Measurements from ENCODE around the gene CFAP100. TPM values are rescaled to one million over a fixed set of nuclear protein-coding genes. Genes with fewer than 3 reads are reported as not detected.

Gene CFAP100
- total RNA-seq, 1 experiment from 2014 or later: not detected

DNA sequence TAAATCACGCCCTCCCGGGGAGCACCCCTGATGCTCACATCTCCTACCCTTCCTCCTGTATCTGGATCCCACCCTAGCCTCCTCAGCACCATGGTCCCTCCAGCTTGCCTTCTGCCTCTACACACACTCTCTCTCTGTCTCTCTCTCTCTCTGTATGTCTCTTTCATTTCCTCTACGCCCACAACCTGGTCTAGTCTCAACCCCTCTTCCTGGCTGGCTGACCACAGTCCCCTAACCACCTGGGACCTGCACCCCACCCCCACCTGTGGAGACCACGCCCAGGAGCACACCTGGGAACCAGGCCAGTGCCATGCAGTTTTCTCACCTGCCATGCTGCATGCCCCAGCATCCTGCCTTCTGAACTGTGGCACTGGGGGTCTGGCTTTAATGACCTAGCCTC lies 4.0 kb upstream of the CFAP100 start:
- Histone ChIP-seq H3K9me3 (no peaks in the 10 kb centered on the region), H3K4me3 (no peak overlapping the region), H3K36me3 (no peaks in the 10 kb centered on the region), H3K27me3 (peaks cover 3% of the 10 kb centered on the region)
- no peak for DNase-seq

DNA sequence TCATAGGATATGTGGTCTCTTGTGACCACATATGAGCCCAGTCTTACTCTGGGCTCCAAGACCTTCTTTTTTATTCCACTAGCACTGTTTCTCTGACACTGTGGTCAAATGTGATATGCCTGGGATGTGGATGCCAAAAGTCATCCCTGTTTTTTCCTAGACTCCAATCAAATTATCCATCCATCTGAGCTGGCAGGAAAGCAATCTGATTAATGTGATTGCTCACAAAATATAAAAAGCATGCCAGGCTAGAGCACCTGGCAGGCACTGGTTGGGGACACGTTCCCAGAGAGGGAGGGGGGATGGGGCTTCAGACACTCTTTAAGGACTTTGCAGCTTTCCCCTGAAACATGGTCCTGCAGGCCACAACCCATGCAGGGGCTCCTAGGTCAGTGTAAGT lies 3.1 kb upstream of the CFAP100 start:
- no peak for DNase-seq
- H3K9me3 ChIP-seq: no peaks in the 10 kb centered on the region
- no peaks in the 10 kb centered on the region for H3K36me3 ChIP-seq
- H3K27me3 ChIP-seq: peaks cover 3% of the 10 kb centered on the region
- H3K4me3 ChIP-seq: no peak overlapping the region

DNA sequence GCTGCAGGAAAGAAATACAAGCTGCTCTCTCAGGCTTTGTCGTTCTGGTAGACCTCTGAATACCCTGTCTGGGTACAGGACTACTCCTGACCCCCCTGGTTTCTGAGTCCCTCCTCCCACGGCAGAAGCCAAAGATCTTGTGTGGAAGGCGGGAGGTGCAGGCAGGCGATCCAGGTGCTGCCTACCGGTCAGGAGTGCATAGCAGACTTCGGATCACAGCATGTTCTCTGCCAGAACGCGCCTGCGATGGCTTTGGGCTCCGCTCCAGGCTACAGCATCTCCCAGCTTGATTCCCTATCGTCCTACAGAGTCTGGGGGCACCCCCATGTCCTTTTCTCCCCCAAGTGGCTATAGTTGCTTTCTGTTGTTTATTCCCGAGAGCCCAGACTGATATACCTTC lies 2.5 kb upstream of the CFAP100 start:
- no peak for DNase-seq
- no peak overlapping the region for H3K4me3 ChIP-seq

DNA sequence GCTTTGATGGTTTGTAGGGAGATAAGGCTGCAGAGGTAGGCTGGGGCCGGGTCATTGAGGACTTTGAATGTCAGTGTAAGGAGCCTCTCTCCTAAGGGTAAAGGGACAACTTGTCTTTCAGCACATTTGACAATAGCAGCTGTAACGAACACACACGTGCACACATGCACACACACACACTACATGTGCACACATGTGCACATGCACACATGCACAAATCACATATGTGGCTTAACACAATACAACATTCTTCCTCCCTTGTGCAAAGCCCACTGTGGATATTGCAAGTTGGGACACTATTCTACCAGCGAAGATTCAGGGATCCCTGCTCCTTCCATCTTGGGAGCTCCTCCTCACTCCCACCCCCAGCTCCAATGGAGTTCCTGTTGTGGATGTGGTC lies 1.1 kb upstream of the CFAP100 start:
- Histone ChIP-seq H3K27me3 (peaks cover 3% of the 10 kb centered on the region), H3K9me3 (no peaks in the 10 kb centered on the region), H3K36me3 (no peaks in the 10 kb centered on the region), H3K4me3 (no peak overlapping the region)
- no peak for DNase-seq

More for the DNA sequence above, 2.5 kb upstream of the CFAP100 start:
- Histone ChIP-seq H3K27me3 (peaks cover 3% of the 10 kb centered on the region), H3K9me3 (no peaks in the 10 kb centered on the region), H3K36me3 (no peaks in the 10 kb centered on the region)

DNA sequence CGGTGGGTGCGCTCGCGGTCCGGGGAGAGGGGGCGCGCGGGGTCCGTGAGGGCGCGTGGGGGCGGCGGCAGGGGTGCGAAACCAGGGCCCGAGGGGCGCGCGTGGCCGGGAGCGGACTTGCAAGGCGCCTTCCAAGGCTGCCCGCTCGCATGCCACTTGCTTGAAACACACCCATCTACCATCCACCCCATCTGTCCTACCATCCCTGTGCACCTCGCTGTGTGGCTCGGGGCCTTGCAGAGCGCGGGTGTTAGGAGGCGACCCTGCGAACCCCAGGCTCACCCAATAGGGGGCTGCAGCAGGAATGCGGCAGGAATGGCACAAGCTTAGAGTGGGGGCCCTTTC lies 240 bp downstream of the CFAP100 start:
- Histone ChIP-seq H3K36me3 (no peaks in the 10 kb centered on the region), H3K27me3 (peaks cover 3% of the 10 kb centered on the region), H3K9me3 (no peaks in the 10 kb centered on the region), H3K4me3 (no peak overlapping the region)
- no peak for DNase-seq

DNA sequence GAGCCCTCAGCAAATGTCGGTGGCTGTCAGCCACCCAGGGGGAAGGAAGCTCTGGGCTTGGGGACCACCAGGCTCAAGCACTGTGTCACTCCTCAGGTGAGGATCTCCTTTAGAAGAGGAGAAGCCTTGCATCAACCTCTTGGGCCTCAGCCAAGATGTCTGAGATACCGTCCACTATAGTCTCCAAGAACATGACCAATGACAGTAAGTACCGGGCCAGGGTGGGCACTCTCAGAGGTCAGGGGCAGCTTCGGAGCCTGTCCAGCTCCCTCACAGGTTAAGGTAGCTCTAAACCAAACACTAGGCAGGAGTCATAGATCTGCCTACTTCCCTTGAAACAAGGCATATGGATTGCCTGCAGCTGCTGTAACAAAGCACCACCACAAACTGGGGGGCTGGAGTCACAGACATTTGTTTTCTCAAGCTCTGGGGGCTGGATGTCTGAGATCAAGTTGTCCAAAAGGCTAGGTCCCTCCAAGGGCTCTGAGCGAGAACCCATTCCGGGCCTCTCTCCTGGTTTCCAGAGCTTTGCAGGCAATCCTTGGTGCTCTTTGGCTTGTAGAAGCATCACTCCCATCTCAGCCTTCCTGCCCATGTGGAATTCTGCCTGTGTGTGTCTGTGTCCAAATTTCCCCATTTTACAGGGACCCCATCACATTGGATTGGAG lies 1.3 kb downstream of the CFAP100 start:
- peaks cover 3% of the 10 kb centered on the region for H3K27me3 ChIP-seq
- H3K4me3 ChIP-seq: no peak overlapping the region
- no peaks in the 10 kb centered on the region for H3K9me3 ChIP-seq
- DNase-seq: no peak
- no peaks in the 10 kb centered on the region for H3K36me3 ChIP-seq

DNA sequence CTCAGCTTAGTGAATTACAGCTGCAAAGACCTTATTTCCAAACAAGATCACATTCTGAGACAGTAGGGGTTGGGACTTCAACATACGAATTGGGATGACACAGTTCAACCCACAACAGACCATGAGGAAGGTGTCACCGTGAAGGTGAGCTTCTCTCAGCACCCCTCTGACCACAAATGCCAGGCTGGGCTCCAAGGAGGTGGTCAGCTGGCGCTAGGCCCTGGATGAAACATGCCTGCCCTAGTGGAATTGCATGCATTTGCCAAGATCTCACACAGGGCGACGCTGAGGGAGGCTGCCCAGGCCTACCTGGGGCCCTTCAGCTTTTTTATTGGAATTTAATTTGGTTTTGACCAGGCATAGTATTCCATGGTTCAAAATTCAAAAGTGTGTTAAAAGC lies 1.8 kb downstream of the CFAP100 start:
- Histone ChIP-seq H3K27me3 (peaks cover 3% of the 10 kb centered on the region), H3K4me3 (no peak overlapping the region), H3K9me3 (no peaks in the 10 kb centered on the region), H3K36me3 (no peaks in the 10 kb centered on the region)
- DNase-seq: no peak

DNA sequence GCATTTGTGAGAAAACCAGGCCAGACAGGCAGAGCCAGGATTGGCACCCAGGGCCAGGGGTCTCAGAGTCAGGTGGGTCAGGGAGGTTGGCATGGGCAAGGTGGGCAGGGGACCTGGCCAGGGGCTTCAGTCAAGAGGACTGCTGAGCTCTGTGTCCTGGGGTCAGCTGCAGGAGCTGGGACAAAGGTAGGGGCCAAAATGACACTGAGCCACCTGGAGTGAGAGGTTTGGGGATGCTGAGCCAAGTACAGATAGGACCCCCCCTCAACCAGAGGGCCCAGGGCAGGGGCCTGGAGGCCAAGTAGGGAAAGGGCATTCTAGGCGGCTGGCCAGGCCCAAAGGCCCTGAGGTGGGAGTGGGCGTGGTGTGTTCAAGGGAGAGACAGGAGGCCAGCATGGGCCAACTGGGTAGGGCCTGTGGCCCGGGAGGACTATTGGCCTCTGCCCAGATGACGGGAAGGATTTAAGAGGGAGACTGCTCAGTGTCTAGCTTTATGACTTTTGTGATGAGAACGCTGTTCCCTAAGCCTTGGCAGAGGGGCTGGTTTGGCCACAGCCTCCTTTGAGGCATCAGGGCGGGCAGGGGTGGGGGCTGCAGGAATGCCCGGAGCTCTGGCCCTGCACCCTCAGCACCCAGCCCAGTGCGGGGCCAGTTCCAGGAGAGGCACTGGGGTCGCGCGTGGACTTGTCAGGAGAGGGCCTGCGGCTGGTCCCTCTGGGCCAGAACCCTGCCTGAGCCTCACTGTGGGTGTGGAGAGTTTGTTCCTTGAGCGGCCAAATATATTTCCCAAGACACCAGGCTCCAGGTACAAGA lies 3.1 kb downstream of the CFAP100 start:
- H3K27me3 ChIP-seq: no peaks in the 10 kb centered on the region; the same call in 1 of the 2 replicates
- no peaks in the 10 kb centered on the region for H3K9me3 ChIP-seq
- no peak for DNase-seq
- H3K36me3 ChIP-seq: no peaks in the 10 kb centered on the region
- no peak overlapping the region for H3K4me3 ChIP-seq

DNA sequence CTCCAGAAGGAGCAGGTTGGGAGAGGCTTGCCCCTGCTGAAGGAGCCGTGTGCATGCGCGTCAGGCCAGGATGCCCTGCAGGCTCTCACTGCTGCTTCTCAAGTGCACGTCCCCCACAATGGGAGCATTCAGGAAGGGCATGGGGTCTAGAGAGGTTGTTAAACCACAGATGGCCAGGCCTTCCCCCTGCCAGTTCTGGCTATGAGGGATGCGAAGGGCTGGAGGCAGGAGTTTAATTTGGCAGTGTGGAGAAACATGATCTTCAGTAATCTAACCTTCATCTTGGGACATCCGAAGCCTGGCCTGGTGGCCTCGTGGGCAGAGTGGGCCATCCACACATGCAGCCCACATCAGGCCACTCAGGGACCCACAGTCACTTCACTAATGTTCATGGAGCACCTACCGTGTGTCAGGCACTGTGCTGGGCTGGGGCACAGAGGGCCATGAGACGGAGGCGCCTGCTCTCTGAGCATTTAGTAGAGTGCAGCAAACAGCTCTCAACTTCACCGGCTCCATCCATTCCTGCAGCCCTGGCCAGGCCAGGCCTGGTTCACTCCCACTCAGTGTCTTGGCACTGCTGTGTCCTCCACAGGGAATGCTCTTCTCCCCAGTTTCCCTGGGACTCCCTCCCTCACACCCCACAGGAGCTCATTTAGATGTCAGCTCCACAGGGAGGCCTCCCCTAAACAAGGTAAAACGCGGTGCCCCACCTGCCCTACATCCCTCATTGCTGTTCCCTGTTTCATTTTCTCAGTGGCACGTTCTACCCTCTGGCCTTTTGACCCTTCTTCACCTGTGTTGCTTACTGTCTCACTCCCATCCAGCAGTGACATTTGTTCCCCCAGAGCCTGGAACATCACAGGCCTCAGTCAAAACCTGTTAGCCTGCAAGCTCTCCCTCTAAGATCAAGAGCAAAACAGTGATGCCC lies 4.0 kb downstream of the CFAP100 start:
- Histone ChIP-seq H3K27me3 (no peaks in the 10 kb centered on the region; the same call in 1 of the 2 replicates), H3K4me3 (no peak overlapping the region), H3K36me3 (no peaks in the 10 kb centered on the region), H3K9me3 (no peaks in the 10 kb centered on the region)
- DNase-seq: no peak

DNA sequence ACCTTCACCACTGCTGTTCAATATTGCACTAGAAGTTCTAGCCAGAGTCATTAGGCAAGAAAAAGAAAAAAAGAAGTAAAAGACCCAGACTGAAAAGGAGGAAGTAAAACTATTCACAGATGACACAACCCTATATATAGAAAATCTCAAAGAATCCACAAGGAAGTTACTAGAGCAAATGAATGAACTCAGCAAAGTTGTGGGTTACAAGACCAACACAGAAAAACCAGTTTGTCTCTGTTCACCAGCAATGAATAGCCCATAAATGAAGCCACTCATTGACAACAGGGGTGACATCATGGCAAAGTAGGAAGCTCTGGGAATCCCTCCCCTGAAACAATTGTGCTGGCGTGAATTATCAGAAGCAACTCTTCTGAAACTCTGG lies 4.6 kb downstream of the CFAP100 start:
- no peaks in the 10 kb centered on the region for H3K9me3 ChIP-seq
- no peaks in the 10 kb centered on the region for H3K36me3 ChIP-seq
- no peaks in the 10 kb centered on the region for H3K27me3 ChIP-seq
- H3K4me3 ChIP-seq: no peak overlapping the region
- no peak for DNase-seq

DNA sequence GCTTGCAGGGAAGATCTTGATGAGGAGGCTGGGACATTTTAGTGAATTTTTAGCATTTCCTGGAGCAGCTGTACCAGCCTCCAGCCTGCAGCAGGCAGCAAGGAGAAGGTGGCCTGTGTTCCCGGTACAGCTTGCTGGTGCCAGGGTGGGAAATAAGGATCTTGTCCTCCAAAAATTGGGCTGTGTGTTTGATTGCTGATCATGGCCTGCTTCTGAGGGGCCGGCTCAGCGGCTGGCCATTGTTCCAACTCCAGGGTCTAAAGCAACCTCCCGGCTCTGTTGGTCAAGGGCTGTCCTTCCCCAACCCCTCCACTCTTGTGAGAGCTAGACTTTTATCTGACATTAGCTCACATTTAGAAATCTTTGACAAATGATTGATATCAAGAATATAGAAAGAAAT lies 5.0 kb downstream of the CFAP100 start:
- no peaks in the 10 kb centered on the region for H3K36me3 ChIP-seq
- H3K9me3 ChIP-seq: no peaks in the 10 kb centered on the region

DNA sequence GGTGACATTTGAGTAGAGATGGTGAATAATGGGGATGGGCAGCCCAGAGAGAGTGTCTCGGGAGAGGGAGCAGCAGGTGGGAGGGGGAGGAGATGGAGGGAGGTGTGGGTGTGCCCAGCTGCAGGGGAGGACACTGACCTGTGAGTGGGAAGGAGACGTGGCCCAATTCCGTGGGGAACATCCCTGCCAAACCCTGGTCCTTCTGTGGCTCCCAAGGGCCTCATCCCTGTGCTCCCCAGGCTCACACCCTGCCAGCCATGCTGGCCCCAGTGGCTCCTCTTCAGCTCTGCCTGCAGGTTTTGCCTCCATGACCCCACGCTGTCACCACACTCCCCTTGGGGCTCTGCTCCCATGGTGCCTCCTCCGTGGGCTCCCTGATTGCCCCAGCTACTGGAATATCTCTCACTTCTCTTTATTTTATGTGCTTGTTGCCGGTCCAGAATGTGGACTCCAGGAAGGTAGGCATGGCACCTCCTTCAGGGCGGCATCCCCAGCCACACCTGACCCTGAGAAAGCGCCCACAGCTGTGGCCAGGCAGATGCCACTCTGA lies 7.0 kb downstream of the CFAP100 start:
- no peak overlapping the region for H3K4me3 ChIP-seq
- no peaks in the 10 kb centered on the region for H3K36me3 ChIP-seq
- no peak for DNase-seq
- no peaks in the 10 kb centered on the region for H3K27me3 ChIP-seq
- H3K9me3 ChIP-seq: no peaks in the 10 kb centered on the region

More for the DNA sequence above, 5.0 kb downstream of the CFAP100 start:
- H3K4me3 ChIP-seq: no peak overlapping the region
- DNase-seq: no peak
- H3K27me3 ChIP-seq: no peaks in the 10 kb centered on the region

DNA sequence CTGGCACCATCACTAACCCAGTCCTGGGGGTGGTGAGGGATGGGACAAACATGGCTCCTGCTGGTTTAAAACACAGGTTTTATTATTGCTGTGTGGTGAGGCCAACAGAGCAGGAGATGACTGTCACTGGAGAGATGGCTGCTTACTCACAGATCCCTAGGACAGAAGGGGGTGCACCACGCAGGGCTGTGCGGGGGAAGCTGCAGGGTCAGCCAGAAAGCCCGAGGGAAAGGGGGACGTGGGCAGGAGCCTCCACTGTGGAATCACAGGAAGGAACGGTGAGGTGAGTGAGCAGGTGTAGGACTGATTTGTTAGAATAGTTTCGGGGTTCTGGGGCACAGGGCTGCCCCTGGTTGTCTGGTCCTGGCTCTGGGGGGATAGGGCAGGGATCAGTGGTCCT lies 7.5 kb downstream of the CFAP100 start:
- Histone ChIP-seq H3K9me3 (no peaks in the 10 kb centered on the region), H3K36me3 (no peaks in the 10 kb centered on the region), H3K4me3 (no peak overlapping the region), H3K27me3 (no peaks in the 10 kb centered on the region)
- DNase-seq: no peak

DNA sequence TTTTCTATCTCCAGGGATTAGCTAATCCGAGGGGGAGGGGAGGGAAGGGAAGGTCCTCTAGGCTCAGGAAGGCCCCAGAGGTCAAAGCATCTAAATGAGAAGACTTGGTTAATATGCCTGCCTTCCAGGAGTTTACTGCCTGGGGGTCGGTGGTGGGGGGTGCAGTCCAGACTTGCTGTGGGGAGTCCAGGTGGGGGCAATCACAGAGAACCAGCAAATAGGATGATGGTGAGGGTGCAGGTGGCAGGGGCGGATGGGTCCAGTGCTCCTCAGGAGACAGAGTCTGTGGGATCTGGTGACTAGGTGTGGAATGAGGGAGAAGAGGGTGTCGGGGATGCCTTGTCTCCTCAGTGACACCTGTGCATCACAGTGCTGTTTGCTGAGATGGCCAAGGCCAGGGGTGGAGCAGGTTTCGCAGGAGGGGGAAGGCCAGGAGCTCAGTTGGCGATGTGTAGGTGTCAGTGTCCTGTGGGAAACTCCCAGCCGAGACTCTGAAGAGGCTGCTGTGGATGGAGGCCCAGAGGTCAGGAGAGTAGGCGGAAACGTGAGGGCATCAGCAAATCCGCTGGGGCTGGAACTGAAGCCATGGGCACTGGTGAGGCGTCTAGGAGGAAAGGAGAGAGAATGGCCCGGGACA lies 8.1 kb downstream of the CFAP100 start:
- H3K4me3 ChIP-seq: no peak overlapping the region
- H3K27me3 ChIP-seq: no peaks in the 10 kb centered on the region
- no peaks in the 10 kb centered on the region for H3K36me3 ChIP-seq
- DNase-seq: no peak
- no peaks in the 10 kb centered on the region for H3K9me3 ChIP-seq

DNA sequence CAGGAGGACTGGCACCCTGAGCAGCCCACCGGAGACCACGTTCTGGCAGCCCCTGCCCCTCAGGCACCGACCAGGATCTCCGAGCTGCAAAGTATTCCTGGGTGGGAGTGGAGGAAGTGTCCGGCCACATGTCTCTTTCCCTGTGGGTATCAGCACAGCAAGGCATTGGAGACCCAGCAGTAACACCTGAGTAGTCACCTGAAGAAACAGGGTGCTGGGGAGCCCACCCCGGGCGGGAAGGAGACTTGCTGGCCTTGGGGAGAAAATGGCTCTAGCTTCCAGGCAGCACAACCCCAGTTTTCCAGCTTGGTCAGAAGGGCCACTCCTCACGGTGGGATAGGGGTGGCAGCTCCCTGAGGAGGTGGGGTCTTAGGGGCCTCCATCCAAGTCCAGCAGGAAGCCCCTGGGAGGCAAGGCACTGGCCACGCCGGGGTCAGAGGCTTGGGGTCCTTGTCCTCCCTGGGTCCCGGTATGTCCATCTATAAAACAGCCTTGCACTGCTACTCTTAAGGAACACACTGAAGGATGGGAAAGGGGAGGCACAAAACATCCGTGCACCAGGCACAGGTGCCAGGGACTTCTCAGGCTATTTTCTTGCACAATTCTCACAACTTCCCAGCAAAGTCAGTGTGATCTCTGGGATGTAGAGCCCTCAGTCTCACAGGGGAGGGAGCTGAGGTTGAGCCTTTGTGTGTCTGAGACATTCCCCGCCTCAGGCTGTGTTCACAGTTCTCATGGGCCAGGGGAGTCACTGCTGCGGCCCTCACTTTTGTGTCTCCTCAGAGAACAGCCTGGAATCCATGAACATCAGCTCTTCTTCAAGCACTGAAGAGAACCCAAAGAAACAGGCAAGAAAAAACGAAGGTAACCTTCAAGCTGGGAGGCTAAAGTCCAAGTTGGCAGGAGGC lies 11.9 kb downstream of the CFAP100 start:
- H3K9me3 ChIP-seq: no peaks in the 10 kb centered on the region
- no peak for DNase-seq
- peaks cover 6% of the 10 kb centered on the region for H3K27me3 ChIP-seq
- H3K36me3 ChIP-seq: no peaks in the 10 kb centered on the region
- H3K4me3 ChIP-seq: no peak overlapping the region

Measured in MG63 (cell line).